ENCODE data around the gene TADA1.

The TADA1 gene, protein sequence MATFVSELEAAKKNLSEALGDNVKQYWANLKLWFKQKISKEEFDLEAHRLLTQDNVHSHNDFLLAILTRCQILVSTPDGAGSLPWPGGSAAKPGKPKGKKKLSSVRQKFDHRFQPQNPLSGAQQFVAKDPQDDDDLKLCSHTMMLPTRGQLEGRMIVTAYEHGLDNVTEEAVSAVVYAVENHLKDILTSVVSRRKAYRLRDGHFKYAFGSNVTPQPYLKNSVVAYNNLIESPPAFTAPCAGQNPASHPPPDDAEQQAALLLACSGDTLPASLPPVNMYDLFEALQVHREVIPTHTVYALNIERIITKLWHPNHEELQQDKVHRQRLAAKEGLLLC

DNA sequence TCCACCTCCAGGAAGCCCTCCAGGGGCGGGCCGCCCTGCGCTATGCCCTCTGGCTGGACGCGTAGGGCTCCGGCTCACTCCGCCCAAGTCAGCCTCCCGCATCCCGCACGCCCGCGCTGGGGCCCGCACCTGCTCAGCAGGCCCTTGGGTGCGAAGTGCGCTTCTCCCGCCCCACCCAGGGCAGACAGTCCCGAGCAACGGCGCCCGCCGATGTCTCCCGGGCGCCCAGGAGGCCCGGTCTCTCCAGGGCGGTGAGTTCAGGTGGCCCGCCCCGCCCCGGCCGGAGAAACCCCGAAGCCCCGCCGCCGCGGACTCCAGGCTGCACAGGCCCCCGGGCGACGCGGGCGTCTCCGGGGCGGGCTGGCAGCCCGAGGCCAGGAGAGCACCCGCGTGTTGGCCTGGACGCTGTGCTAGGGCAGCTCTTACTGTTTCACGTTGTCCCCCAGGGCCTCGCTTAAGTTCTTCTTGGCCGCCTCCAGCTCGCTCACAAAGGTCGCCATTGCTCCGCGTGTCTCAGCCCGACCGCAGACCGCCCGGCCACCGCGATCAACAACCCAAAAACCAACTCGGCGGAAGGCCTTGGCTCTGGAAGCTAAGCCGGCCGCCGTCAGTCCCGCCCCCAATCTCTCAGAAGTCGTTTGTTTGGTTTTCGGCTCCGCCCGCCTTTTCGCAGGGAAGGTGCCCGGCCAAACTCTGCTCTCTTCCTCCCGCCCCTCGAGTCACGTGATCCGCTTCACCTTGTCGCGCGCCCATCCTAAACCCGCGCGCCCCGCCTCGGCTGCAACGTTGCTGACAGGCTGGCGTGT lies at the start of gene TADA1:
Gene TADA1 (minus strand): TSS at position 531 of the 806 bp plus-strand sequence. CDS start 31 bp downstream, at position 500.
- peak; percentile 95 for DNase-seq (ENCODE audit: low read depth)

DNA sequence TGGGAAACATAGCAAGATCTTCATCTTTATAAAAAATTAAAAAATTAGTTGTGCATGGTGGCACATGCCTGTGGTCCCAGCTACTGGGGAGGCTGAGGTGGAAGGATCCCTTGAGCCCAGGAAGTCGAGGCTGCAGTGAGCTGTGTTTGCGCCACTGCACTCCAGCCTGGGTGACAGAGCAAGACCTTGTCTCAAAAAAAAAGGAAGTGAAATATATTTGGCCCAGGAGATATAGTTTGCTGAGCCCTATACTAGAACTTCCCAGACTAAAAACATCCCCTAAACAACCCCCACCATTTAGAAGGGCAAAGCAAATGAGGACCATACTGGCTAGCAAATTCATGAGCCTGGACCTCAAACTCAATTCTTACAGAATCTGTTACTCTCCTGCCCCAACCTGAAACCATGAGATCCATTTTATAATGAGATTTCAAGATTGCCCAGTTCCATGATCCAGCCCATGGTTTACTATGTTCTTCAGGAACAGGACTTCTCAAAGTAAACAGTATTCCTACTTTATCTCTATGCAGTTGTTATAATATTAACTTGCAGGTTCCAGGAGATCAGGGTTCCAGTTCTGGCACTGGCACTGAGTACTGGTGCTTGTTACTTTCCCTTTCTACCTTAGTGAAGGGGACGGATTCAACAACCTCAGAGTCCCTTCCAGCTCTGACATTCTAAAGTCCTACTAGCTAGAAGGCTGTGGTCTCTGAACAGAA lies 48.9 kb upstream of the TADA1 start:
- DNase-seq (ENCODE audit: low read depth) = no peak

DNA sequence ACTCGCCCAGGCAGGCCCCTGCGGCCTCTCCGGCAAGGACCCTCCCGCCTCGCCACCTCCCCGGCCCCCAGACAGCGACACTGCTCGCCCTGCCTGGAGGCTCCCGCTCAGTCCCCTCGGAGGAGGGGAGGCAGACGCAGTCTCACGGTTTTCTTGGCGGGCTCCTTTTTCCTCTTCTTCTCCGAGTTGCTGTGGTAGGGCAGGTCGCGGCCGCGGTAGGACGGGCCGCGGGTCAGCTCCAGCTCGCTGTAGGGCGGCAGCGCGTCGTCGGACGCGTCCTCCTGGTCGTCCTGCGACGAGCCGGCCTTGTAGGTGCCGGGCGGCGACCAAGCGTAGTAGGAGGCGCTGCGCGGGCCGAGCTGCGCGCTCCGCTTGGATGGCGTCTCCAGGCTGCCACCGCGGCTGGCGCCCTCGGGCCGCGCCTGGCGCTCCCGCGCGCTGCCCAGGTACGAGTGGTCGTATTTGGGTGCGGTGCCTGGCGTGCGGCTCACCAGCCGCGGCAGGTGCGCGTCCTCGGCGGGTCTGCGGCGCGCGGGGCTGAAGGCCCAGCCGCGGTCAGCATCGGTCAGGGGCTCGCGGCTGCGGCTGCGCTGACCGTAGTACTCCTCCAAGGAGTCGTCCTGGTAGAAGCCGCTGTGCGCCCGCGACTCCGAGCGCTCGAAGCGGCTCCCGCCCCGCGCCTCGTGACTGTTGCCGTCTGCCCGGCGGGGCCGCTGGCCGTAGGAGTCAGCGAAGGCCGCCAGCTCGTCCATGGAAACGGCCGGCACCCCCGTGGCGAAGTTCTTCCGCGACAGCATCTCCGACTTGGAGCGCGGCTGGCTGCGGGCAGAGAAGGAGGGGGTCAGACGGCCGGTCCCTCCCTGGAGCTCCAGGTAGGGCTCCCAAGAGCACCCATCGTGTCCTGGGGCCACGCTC lies 44.8 kb upstream of the TADA1 start:
- DNase-seq (ENCODE audit: low read depth) = no peak

GRCh38 chr1:166918956-166919316 lies 42.9 kb upstream of the TADA1 start:
- DNase-seq (ENCODE audit: low read depth) = no peak

DNA sequence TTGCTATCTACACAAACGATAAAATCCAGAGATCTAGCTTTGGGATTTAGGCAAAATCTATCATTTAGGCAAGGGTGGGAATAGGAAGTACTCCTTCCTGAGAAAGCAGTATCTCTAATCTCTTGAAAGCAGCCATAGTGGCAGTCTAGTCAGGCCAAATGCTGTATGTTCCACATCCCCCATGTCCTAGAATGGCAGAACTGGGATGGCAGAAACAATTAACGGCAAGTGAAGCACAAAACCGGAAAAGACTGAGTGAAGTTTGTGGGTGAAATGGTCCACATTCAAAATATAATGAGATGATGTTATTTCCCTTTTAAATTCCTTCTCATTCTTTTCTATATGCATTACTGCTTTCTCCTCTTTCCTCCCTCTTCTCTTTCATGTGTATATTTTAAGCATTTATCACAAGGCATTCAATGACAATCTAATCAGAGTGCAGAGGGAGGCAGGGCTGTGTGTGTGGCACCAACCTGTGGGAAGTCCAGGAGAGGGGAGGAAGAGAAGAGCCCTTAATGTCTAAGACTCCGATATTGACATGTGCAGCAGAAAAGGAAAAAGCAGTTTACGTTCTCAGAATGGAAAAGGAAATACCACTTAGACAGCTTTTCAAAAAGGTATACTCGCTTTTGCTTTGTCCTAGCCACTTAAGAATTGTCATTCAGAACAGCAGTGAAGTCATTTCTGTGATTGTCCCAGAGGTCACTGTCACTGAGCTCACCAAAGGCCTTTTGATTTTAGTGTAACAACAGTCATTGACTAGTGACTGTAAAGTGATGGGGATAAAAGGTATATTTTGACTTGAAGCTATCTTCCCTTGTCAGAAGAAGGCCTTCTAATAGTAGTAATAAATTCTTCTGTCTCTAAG lies 42.3 kb upstream of the TADA1 start:
- no peak for DNase-seq (ENCODE audit: low read depth)

GRCh38 chr1:166915941-166916340 lies 39.9 kb upstream of the TADA1 start:
- DNase-seq (ENCODE audit: low read depth) = no peak

DNA sequence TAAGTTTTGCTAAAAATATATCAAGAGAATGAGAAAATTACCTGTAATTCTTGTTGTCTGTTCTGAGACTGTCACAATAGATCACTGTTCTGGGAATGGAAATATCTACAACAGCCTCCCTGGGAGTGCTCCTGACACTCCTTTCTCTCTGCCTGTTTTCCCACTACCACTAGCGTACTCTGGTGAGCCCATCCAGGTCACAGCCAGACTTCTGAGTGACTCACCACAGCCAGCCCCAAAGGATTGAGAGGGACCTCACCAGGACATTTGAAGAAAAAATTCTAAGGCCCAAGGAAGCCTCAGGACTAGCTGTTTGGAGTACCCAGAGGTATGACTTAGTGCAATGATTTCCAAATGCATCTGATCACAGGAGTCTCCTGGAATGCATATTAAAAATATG lies 39.0 kb upstream of the TADA1 start:
- no peak for DNase-seq (ENCODE audit: low read depth)

DNA sequence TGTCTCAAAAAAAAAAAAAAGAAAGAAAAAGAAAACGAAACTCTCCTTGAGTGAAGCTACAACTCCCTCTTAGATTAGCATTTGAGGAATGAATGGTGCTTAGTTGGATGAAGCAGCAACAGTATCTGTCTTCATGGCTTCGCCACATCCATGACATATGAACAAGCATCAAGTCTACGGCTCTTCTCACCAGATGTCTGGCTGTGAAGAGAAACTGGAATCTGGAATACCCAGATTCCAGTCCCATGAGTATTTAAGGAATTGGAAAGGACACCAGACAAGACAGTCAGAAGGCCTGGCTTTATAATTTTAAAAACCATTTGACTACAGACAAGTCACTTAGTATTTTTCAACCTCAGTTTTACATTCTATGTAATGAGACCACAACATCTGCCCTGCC lies 38.0 kb upstream of the TADA1 start:
- DNase-seq (ENCODE audit: low read depth) = no peak

GRCh38 chr1:166911624-166912023 lies 35.6 kb upstream of the TADA1 start:
- no peak for DNase-seq (ENCODE audit: low read depth)

- DNase-seq (ENCODE audit: low read depth) = peak; percentile 35
These were observed 34.4 kb upstream of the TADA1 start for GRCh38 chr1:166910396-166910994.

- no peak for DNase-seq (ENCODE audit: low read depth)
These were observed 32.9 kb upstream of the TADA1 start for GRCh38 chr1:166908942-166909341.

DNA sequence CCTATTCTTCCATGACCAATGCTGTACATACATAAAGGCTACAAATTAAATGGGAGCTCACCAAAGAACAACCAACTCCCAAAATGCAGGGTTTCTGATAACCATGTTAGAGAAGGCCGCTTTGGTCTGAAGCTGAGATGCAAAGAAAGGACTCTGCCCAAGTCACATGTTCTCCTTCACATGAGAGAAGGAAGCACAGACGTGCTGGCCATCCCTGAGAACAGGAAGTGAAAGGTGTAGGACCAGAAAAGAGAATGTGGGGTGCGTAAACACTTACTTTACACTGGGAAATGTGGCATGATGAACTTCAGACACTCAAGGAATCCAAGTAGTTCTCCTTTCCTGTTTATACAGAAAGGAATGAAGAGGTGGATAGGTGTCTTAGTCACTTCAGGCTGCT lies 31.7 kb upstream of the TADA1 start:
- no peak for DNase-seq (ENCODE audit: low read depth)

DNA sequence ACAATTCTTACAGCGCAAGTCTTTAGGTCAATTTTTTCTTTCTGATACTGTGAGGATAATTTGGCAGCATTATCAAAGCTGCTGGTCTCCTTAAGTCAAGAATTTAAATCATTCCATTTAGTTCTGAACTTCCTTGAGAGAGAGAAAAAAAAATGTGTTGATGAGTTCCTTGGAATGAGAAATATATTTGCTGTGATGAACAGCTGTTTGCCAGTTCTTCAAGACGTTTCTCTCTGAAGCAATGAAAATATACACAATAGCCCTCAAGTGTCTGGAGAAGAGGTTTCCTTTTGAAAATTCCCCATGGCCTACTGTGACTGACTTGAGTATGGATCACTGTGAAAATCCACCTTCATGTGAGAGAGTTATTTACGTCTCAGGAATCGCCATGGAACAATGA lies 31.0 kb upstream of the TADA1 start:
- DNase-seq (ENCODE audit: low read depth) = no peak

DNA sequence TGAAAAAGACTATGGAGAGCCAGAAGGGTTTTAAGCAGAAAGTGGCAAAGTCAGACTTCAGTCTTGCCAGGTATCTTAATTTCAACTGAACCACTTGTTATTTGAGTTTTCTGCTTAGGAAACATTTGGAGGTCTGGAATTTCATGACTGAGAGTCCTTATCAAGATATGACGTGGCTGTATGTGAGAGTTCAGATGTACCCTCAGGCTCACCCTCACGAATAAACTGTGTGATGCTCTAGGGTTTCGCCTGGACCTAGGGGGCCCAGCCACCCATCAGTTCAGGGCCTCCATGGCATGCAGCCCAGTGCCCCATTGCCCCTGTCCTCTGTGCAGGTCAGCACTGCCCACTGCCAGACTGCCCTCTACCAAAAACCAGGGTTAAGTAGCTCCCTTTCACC lies 30.6 kb upstream of the TADA1 start:
- no peak for DNase-seq (ENCODE audit: low read depth)

- no peak for DNase-seq (ENCODE audit: low read depth)
These were observed 29.8 kb upstream of the TADA1 start for GRCh38 chr1:166905900-166906299.

GRCh38 chr1:166905136-166905535 lies 29.1 kb upstream of the TADA1 start:
- DNase-seq (ENCODE audit: low read depth) = no peak

DNA sequence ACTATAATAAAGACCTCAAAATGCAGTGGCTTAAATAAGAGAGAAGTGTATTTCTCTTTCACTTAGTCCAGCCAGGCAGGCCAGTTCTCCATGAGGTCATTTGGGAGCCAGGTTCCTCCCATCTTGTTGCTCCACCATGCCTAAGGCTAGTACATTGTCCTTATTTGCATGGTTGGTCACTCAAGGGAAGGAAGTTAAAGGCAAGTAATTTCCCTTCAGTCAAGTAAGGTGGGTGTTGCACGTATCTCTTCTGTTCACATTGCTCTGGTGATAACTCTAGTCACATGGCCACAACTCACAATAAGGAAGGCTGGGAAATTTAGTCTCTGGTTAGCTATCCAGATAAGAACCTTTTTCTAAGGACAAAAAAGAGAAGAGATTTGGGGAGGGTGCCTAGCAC lies 27.2 kb upstream of the TADA1 start:
- no peak for DNase-seq (ENCODE audit: low read depth)

- DNase-seq (ENCODE audit: low read depth) = no peak
These were observed 26.2 kb upstream of the TADA1 start for GRCh38 chr1:166902279-166902678.

- no peak for DNase-seq (ENCODE audit: low read depth)
These were observed 24.9 kb upstream of the TADA1 start for GRCh38 chr1:166900987-166901386.

GRCh38 chr1:166899769-166900168 lies 23.7 kb upstream of the TADA1 start:
- no peak for DNase-seq (ENCODE audit: low read depth)
